Neural cell (in vitro differentiated cells): ENCODE data around the gene IL36G. TPM values are rescaled to one million over a fixed set of nuclear protein-coding genes. Genes with fewer than 3 reads are reported as not detected.

Experiments used
- H2AFZ ChIP-seq: fragments of 200-600, 300-800 bp; sonication (generic), shearing (Covaris generic); 2 replicates; pipeline ENCODE4 v1.6.0; 2014; ENCODE audit warnings: low read depth, mild to moderate bottlenecking, antibody characterized with exemption, low read length, moderate library complexity
- H3F3A ChIP-seq: fragments of 200-600 bp; shearing (Covaris generic); 2 replicates; pipeline ENCODE4 v1.6.1; 2016; ENCODE audit warnings: mild to moderate bottlenecking, moderate library complexity, mixed read lengths, antibody characterized with exemption, low read length; ENCODE audit not compliant: insufficient read depth, poor library complexity, severe bottlenecking
- H3K27ac ChIP-seq: fragments of 200-600, 300-800 bp; sonication (generic), shearing (Covaris generic); 2 replicates; pipeline ENCODE4 v1.5.1; 2014; ENCODE audit warnings: mild to moderate bottlenecking, low read length, moderate library complexity
- H3K27me3 ChIP-seq: fragments of 300-800, 200-600 bp; sonication (generic), shearing (Covaris generic); 2 replicates; pipeline ENCODE4 v1.6.0; 2014; ENCODE audit warnings: mild to moderate bottlenecking, low read depth, low read length, moderate library complexity; ENCODE audit not compliant: insufficient read depth
- H3K36me3 ChIP-seq: fragments of 300-800, 200-600 bp; sonication (generic), shearing (Covaris generic); 2 replicates; pipeline ENCODE4 v1.5.1; 2014; ENCODE audit warnings: mild to moderate bottlenecking, antibody characterized with exemption, low read length, moderate library complexity; ENCODE audit not compliant: insufficient read depth
- H3K4me2 ChIP-seq: fragments of 300-800, 200-600 bp; sonication (generic), shearing (Covaris generic); 2 replicates; pipeline ENCODE4 v1.6.0; 2014; ENCODE audit warnings: mild to moderate bottlenecking, low read length
- H3K4me3 ChIP-seq: fragments of 300-800, 200-600 bp; sonication (generic), shearing (Covaris generic); 2 replicates; pipeline ENCODE4 v1.5.1; 2014; ENCODE audit warnings: mild to moderate bottlenecking, low read length, moderate library complexity
- H3K79me2 ChIP-seq: fragments of 200-600 bp; shearing (Covaris generic); replicated peaks from 2 replicates; pipeline ENCODE4 v1.6.0; 2014; ENCODE audit warnings: mild to moderate bottlenecking, low read length, moderate library complexity; ENCODE audit not compliant: insufficient read depth
- H3K9ac ChIP-seq: fragments of 300-800, 200-600 bp; sonication (generic), shearing (Covaris generic); 2 replicates; pipeline ENCODE4 v1.6.1; 2016; ENCODE audit warnings: mild to moderate bottlenecking, low read length, mixed read lengths
- H3K9me2 ChIP-seq: fragments of 200-600 bp; shearing (Covaris generic); 2 replicates; pipeline ENCODE4 v1.6.1; 2016; ENCODE audit warnings: mild to moderate bottlenecking, low read length, mixed read lengths; ENCODE audit not compliant: insufficient read depth
- H3K9me3 ChIP-seq: fragments of 200-600, 300-800 bp; sonication (generic), shearing (Covaris generic); 2 replicates; pipeline ENCODE4 v1.6.1; 2016; ENCODE audit warnings: mild to moderate bottlenecking, mixed run types, low read length, moderate library complexity, mixed read lengths
- H4K20me1 ChIP-seq: fragments of 200-600 bp; shearing (Covaris generic); 2 replicates; pipeline ENCODE4 v1.6.1; 2016; ENCODE audit warnings: mild to moderate bottlenecking, mixed run types; ENCODE audit not compliant: insufficient read depth
- EP300 ChIP-seq: fragments of 450-650 bp; conservative IDR thresholded peaks from 2 replicates; pipeline ENCODE4 v1.6.1; 2014; ENCODE audit warnings: antibody characterized with exemption, mild to moderate bottlenecking, moderate library complexity; ENCODE audit not compliant: poor library complexity, severe bottlenecking
- EZH2 ChIP-seq: fragments of 200-600, 300-800 bp; shearing (Covaris generic), sonication (generic); IDR thresholded peaks from 2 replicates; pipeline ENCODE4 v1.6.1; 2014; ENCODE audit warnings: antibody characterized with exemption, low read length, borderline replicate concordance, mild to moderate bottlenecking; ENCODE audit not compliant: insufficient read depth, poor library complexity, severe bottlenecking
- MXI1 ChIP-seq: fragments of 450-650 bp; conservative IDR thresholded peaks from 2 replicates; pipeline ENCODE4 v1.6.1; 2014; ENCODE audit warnings: antibody characterized with exemption, mild to moderate bottlenecking; ENCODE audit not compliant: poor library complexity, severe bottlenecking
- POLR2AphosphoS5 ChIP-seq: IDR thresholded peaks from 2 replicates; pipeline ENCODE4 v1.6.1; 2012
- RAD21 ChIP-seq: fragments of 450-650 bp; conservative IDR thresholded peaks from 2 replicates; pipeline ENCODE4 v1.6.1; 2014; ENCODE audit warnings: antibody characterized with exemption, mild to moderate bottlenecking, moderate library complexity
- SMC3 ChIP-seq: fragments of 450-650 bp; conservative IDR thresholded peaks from 2 replicates; pipeline ENCODE4 v1.6.1; 2014; ENCODE audit warnings: antibody characterized with exemption, mild to moderate bottlenecking, moderate library complexity; ENCODE audit not compliant: poor library complexity
- TAF1 ChIP-seq: IDR thresholded peaks from 2 replicates; pipeline ENCODE4 v1.6.1; 2012; ENCODE audit warnings: low read depth
- polyA plus RNA-seq: library from polyadenylated mRNA; depleted of rRNA; stranded (reverse); fragments of >200 nt; gene quantifications from 2 replicates; pipeline ENCODE4 v1.2.3, GENCODE V29; 2014
- TF ChIP-seq, protein P1 (sequence below): fragments of 450-650 bp; IDR thresholded peaks from 2 replicates; pipeline ENCODE4 v1.5.1; 2014; ENCODE audit warnings: antibody characterized with exemption, mild to moderate bottlenecking, moderate library complexity; ENCODE audit not compliant: poor library complexity, severe bottlenecking
- TF ChIP-seq, protein P2 (sequence below): IDR thresholded peaks from 2 replicates; pipeline ENCODE4 v1.6.1; 2012; ENCODE audit warnings: borderline replicate concordance

IL36G gene
- polyA plus RNA-seq, 1 donor from 2014 or later: not detected

DNA sequence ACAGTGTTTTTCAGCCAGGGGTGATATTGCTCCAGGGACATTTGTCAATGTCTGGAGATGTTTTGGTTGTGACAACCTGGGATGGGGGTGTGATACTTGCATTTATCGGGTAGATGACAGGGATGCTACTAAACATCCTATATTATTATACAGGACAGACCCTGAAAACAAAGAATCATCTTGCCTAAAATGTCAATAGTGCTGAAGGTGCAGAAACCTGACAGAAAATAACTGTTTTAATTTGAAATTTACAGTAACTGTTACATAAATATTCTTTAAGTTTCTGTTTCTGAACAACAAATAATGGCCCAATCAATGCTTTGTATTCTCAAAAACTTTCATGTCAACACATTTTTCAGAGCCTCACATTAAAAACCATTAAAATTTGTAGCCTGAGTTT, 29.4 kb downstream of the IL36G start:
- no peaks in the 10 kb centered on the region for H4K20me1 ChIP-seq
- H3K36me3 ChIP-seq: no peaks in the 10 kb centered on the region
- H3K79me2 ChIP-seq: no peaks in the 10 kb centered on the region
- no peak overlapping the region for H3K4me2 ChIP-seq
- no peak overlapping the region for H2AFZ ChIP-seq
- no peaks in the 10 kb centered on the region for H3F3A ChIP-seq
- H3K9me3 ChIP-seq: no peaks in the 10 kb centered on the region
- TF ChIP-seq EZH2: no peak
- TF ChIP-seq RAD21: no peak
- TF ChIP-seq EP300: no peak
- TF ChIP-seq MXI1: no peak
- TF ChIP-seq, protein P1, sequence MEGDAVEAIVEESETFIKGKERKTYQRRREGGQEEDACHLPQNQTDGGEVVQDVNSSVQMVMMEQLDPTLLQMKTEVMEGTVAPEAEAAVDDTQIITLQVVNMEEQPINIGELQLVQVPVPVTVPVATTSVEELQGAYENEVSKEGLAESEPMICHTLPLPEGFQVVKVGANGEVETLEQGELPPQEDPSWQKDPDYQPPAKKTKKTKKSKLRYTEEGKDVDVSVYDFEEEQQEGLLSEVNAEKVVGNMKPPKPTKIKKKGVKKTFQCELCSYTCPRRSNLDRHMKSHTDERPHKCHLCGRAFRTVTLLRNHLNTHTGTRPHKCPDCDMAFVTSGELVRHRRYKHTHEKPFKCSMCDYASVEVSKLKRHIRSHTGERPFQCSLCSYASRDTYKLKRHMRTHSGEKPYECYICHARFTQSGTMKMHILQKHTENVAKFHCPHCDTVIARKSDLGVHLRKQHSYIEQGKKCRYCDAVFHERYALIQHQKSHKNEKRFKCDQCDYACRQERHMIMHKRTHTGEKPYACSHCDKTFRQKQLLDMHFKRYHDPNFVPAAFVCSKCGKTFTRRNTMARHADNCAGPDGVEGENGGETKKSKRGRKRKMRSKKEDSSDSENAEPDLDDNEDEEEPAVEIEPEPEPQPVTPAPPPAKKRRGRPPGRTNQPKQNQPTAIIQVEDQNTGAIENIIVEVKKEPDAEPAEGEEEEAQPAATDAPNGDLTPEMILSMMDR: no peak
- no peak for TF ChIP-seq SMC3
- no peak for TF ChIP-seq TAF1
- TF ChIP-seq, protein P2, sequence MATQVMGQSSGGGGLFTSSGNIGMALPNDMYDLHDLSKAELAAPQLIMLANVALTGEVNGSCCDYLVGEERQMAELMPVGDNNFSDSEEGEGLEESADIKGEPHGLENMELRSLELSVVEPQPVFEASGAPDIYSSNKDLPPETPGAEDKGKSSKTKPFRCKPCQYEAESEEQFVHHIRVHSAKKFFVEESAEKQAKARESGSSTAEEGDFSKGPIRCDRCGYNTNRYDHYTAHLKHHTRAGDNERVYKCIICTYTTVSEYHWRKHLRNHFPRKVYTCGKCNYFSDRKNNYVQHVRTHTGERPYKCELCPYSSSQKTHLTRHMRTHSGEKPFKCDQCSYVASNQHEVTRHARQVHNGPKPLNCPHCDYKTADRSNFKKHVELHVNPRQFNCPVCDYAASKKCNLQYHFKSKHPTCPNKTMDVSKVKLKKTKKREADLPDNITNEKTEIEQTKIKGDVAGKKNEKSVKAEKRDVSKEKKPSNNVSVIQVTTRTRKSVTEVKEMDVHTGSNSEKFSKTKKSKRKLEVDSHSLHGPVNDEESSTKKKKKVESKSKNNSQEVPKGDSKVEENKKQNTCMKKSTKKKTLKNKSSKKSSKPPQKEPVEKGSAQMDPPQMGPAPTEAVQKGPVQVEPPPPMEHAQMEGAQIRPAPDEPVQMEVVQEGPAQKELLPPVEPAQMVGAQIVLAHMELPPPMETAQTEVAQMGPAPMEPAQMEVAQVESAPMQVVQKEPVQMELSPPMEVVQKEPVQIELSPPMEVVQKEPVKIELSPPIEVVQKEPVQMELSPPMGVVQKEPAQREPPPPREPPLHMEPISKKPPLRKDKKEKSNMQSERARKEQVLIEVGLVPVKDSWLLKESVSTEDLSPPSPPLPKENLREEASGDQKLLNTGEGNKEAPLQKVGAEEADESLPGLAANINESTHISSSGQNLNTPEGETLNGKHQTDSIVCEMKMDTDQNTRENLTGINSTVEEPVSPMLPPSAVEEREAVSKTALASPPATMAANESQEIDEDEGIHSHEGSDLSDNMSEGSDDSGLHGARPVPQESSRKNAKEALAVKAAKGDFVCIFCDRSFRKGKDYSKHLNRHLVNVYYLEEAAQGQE: no peak
- no peak for TF ChIP-seq POLR2AphosphoS5
- H3K4me3 ChIP-seq: no peak overlapping the region
- no peaks in the 10 kb centered on the region for H3K27me3 ChIP-seq
- H3K9ac ChIP-seq: no peak overlapping the region
- no peak overlapping the region for H3K27ac ChIP-seq
- H3K9me2 ChIP-seq: no peaks in the 10 kb centered on the region

DNA sequence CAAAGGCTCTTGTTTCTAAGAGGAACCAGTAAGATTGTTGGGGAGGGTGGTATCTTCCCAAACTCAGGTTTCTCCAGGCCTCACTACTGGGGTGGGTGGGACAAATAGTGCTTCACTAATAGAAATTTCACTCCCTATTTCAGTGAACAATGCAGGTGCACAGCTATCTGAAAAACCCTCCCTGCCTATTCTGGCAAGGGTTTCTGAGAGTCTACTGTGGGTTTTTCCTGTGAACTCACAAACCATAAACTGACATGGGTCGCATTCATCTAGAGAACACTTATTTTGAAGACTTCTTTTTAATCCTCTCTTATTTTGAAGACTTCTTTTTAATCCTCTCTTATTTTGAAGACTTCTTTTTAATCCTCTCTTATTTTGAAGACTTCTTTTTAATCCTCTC, 31.8 kb downstream of the IL36G start:
- no peak overlapping the region for H3K9ac ChIP-seq
- no peak overlapping the region for H3K4me2 ChIP-seq
- H3K79me2 ChIP-seq: no peaks in the 10 kb centered on the region
- H3K9me2 ChIP-seq: no peaks in the 10 kb centered on the region
- no peaks in the 10 kb centered on the region for H3K36me3 ChIP-seq
- no peak overlapping the region for H3K27ac ChIP-seq
- H2AFZ ChIP-seq: no peak overlapping the region
- TF ChIP-seq, protein P1: no peak
- TF ChIP-seq SMC3 (no peak), POLR2AphosphoS5 (no peak), MXI1 (no peak), RAD21 (no peak), TAF1 (no peak), EZH2 (no peak), EP300 (no peak)
- TF ChIP-seq, protein P2: no peak
- no peaks in the 10 kb centered on the region for H3K9me3 ChIP-seq
- H3K27me3 ChIP-seq: no peaks in the 10 kb centered on the region
- no peak overlapping the region for H3K4me3 ChIP-seq
- H4K20me1 ChIP-seq: no peaks in the 10 kb centered on the region
- H3F3A ChIP-seq: no peaks in the 10 kb centered on the region
